ENCODE measurements around the gene ABHD2. TPM values are rescaled to one million over a fixed set of nuclear protein-coding genes. Genes with fewer than 3 reads are reported as not detected.
A peak's percentile ranks its signal among the peaks of the same experiment; 100 is the strongest.

Gene ABHD2
- total RNA-seq, 1 experiment from 2014 or later: 15.6 TPM

- Histone ChIP-seq H3K18ac (ENCODE audit: insufficient read length, low read depth, low read length) (no peak overlapping the region), H3K23ac (ENCODE audit: insufficient read length, low read depth, low read length) (no peak overlapping the region), H3K27me3 (ENCODE audit: insufficient read depth, low read length) (no peaks in the 10 kb centered on the region), H3K23me2 (ENCODE audit: insufficient read length, low read depth, low read length, poor library complexity, severe bottlenecking) (no peaks in the 10 kb centered on the region), H3K4ac (ENCODE audit: low read depth, low read length) (no peak overlapping the region), H4K8ac (replicated peaks; ENCODE audit: insufficient read length, low read depth, low read length) (no peak overlapping the region), H3K27ac (ENCODE audit: insufficient read length, low read depth, low read length) (no peak overlapping the region), H3K4me2 (ENCODE audit: insufficient read depth, insufficient read length, low read length) (no peak overlapping the region), H2AFZ (ENCODE audit: low read length) (no peak overlapping the region), H3K9me3 (ENCODE audit: control insufficient read depth, low read depth, low read length) (no peaks in the 10 kb centered on the region), H2BK15ac (ENCODE audit: low read depth, low read length) (no peak overlapping the region), H4K91ac (ENCODE audit: insufficient read length, low read depth, low read length) (no peak overlapping the region), H3K9ac (ENCODE audit: extremely low read depth, insufficient read length, low read length) (no peak overlapping the region), H4K5ac (ENCODE audit: insufficient read length, low read depth, low read length) (no peak overlapping the region), H3K56ac (ENCODE audit: insufficient read length, low read depth, low read length) (no peak overlapping the region), H2BK12ac (ENCODE audit: insufficient read length, low read depth, low read length) (no peak overlapping the region), H4K20me1 (ENCODE audit: control insufficient read depth, insufficient read depth, insufficient read length) (no peaks in the 10 kb centered on the region), H3K14ac (ENCODE audit: insufficient read depth, low read length) (no peak overlapping the region), H3K79me1 (ENCODE audit: insufficient read depth, low read depth, low read length, poor library complexity, severe bottlenecking) (no peaks in the 10 kb centered on the region), H3T11ph (ENCODE audit: low read length) (no peak overlapping the region), H2AK5ac (ENCODE audit: insufficient read length, low read length) (no peak overlapping the region), H2BK20ac (ENCODE audit: low read depth, low read length, poor library complexity, severe bottlenecking) (no peak overlapping the region), H3K79me2 (ENCODE audit: insufficient read depth, low read length) (no peaks in the 10 kb centered on the region), H2BK5ac (ENCODE audit: insufficient read length, low read length) (no peak overlapping the region), H2BK120ac (ENCODE audit: low read depth, low read length, poor library complexity, severe bottlenecking) (no peak overlapping the region), H3K4me1 (ENCODE audit: insufficient read depth, low read length) (no peaks in the 10 kb centered on the region; the same call in 1 of the 2 replicates)
- Mint-ChIP-seq H3K27me3 (ENCODE audit: low read depth) (no peaks in the 10 kb centered on the region), H3K27ac (peak overlapping the region in 1 of 3 experiments; percentile 57; a peak in 1 of 7 replicates), H3K4me3 (no peak overlapping the region), H3K4me1 (peaks cover 3 to 10% of the 10 kb centered on the region in 2 experiments; a peak in 3 of 4 replicates), H3K36me3 (ENCODE audit: insufficient read depth in 1 of 3, low read depth in 3 of 3) (peaks cover 0 to 4% (median 4%) of the 10 kb centered on the region in 3 experiments; a peak in 2 of 7 replicates), H3K9me3 (no peaks in the 10 kb centered on the region)
- 0 out of 3 replicates have a peak, but pooled peaks have one; percentile 32 for TF ChIP-seq CTCF (conservative IDR thresholded peaks at IDR 0.05)
- no CpG with 5 or more reads among the region's 9 CpGs for WGBS (ENCODE audit: extremely low coverage, insufficient read length, low lambda C conversion rate)
- no peak for DNase-seq
These were observed 15.9 kb downstream of the ABHD2 start for GRCh38 chr15:89104172-89104564.
